Vagina (tissue), 2 donors: Measurements from ENCODE around the gene PKD2L2.

Experiments
- CTCF ChIP-seq, 3 experiments: fragments of 450-650 bp in 2 of 3; fragments of 200-600 bp in 1 of 3; sonication (generic) in 1 of 3; IDR thresholded peaks; one replicate each; pipeline ENCODE4 v1.5.1; 2017 to 2019; ENCODE audit warnings: antibody characterized with exemption in 3 of 3, mild to moderate bottlenecking in 2 of 3, moderate library complexity in 2 of 3
- POLR2A ChIP-seq, 2 donors: fragments of 450-650 bp; IDR thresholded peaks; one replicate each; pipeline ENCODE4 v1.6.1; 2017; ENCODE audit warnings: antibody characterized with exemption in 2 of 2, mild to moderate bottlenecking in 2 of 2, moderate library complexity in 2 of 2

DNA sequence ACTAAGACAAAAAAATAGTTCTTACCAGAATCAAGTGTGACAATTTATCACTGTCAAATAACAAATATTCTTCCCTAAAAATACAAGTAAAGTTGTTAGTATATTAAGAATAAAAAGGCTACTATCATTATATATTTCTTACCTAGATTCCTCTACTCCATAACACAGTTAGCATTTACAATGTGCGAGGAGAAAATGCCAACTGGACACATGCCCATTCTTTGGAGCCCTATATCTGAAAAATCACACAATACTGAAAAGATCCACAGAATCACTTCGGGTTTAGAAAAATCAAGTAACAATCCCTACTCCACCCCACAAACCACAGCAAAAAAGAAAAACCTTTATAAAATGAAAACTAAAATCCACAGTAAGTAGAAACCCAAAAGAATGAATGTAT lies 70.9 kb downstream of the PKD2L2 start:
- TF ChIP-seq CTCF (IDR thresholded peaks at IDR 0.05) = no peak
- no peak for TF ChIP-seq POLR2A (IDR thresholded peaks at IDR 0.05)
